HCT116 (cell line): ENCODE measurements around the gene TSPAN13. TPM values are rescaled to one million over a fixed set of nuclear protein-coding genes. Genes with fewer than 3 reads are reported as not detected.

Experiments
- ATAC-seq: fragments of 200-7000 bp; cut with Tn5 transposase; 2 replicates; pipeline ENCODE4 v1.9.1; 2020; ENCODE audit warnings: mild to moderate bottlenecking, moderate library complexity
- BruUV-seq: library from RNA; stranded (reverse); fragments of 400-500 nt; replicated peaks from 2 replicates; lab custom pipeline; 2021; lab: Mats Ljungman, UMichigan
- CTCF ChIA-PET: fragments of 300-600 bp; sonication (Branson Sonifier 250); formaldehyde crosslinking; loops from one replicate; lab custom pipeline; 2021; ENCODE audit warnings: antibody characterized with exemption; lab: Charles Lee
- POLR2A ChIA-PET: fragments of 300-600, 350-600 bp; sonication (Branson Sonifier 250); formaldehyde crosslinking; loops from one replicate; lab custom pipeline; 2021; ENCODE audit warnings: antibody characterized with exemption; lab: Charles Lee
- RAD21 ChIA-PET, 2 experiments: fragments of 300-600 bp; sonication (Branson Sonifier 250); formaldehyde crosslinking; loops; one replicate each; lab custom pipeline; 2023; ENCODE audit warnings: low total read pairs in 2 of 2; ENCODE audit not compliant: uncharacterized antibody in 2 of 2, unreplicated experiment in 2 of 2, low non-redundant PET in 1 of 2; lab: Charles Lee
- DNase-seq: peaks from one replicate; pipeline ENCODE4 v3.0.0-alpha.2; 2010; ENCODE audit warnings: low read depth, low spot score
- H2AFZ ChIP-seq: fragments of 200-600 bp; shearing (Covaris generic), sonication (generic); 2 replicates; pipeline ENCODE4 v1.6.1; 2017; ENCODE audit warnings: low read depth, mixed run types, mixed read lengths, antibody characterized with exemption, low read length; ENCODE audit not compliant: poor library complexity, severe bottlenecking
- H3K27ac ChIP-seq: 2 replicates; pipeline ENCODE4 v1.5.1; 2012; ENCODE audit warnings: low read depth, low read length
- H3K27me3 ChIP-seq: fragments of 200-600 bp; sonication (generic); 2 replicates; pipeline ENCODE4 v1.6.1; 2016; ENCODE audit warnings: mixed run types, low read length, mixed read lengths; ENCODE audit not compliant: insufficient read depth
- H3K36me3 ChIP-seq, 2 experiments: fragments of 200-500 bp in 1 of 2; fragments of 200-600 bp in 1 of 2; sonication (Bioruptor generic) in 1 of 2; sonication (generic) in 1 of 2; 2 replicates each; pipeline versions ENCODE4 v1.5.1 to v1.6.1; 2014 to 2016; ENCODE audit warnings: low read length in 2 of 2, inconsistent platforms in 1 of 2, mixed read lengths in 1 of 2, mixed run types in 1 of 2; ENCODE audit not compliant: insufficient read depth in 2 of 2, control insufficient read depth in 1 of 2
- H3K4me1 ChIP-seq, 2 experiments: fragments of 200-600 bp in 1 of 2; sonication (generic) in 1 of 2; 2 replicates each; pipeline versions ENCODE4 v1.5.1 to v1.6.1; 2012 to 2017; ENCODE audit warnings: low read length in 2 of 2, inconsistent platforms in 1 of 2, mild to moderate bottlenecking in 1 of 2, mixed read lengths in 1 of 2, mixed run types in 1 of 2, moderate library complexity in 1 of 2; ENCODE audit not compliant: insufficient read depth in 2 of 2, control insufficient read depth in 1 of 2
- H3K4me2 ChIP-seq: fragments of 200-600 bp; sonication (generic); 2 replicates; pipeline ENCODE4 v1.6.1; 2017; ENCODE audit warnings: mixed run types, low read length, mixed read lengths
- H3K4me3 ChIP-seq, 2 experiments: fragments of 200-600 bp in 1 of 2; sonication (generic) in 1 of 2; replicated peaks in 1 of 2; 2 replicates each; pipeline ENCODE4 v1.5.1; 2011 to 2016; ENCODE audit warnings: low read length in 2 of 2, control low read depth in 1 of 2, low read depth in 1 of 2, mild to moderate bottlenecking in 1 of 2, mixed read lengths in 1 of 2, mixed run types in 1 of 2
- H3K79me2 ChIP-seq: fragments of 200-600 bp; sonication (generic); 2 replicates; pipeline ENCODE4 v1.6.1; 2017; ENCODE audit warnings: mild to moderate bottlenecking, mixed run types, low read length, moderate library complexity, mixed read lengths; ENCODE audit not compliant: insufficient read depth
- H3K9ac ChIP-seq: fragments of 200-600 bp; sonication (generic); 2 replicates; pipeline ENCODE4 v1.6.1; 2016; ENCODE audit warnings: low read length, mixed read lengths
- H3K9me2 ChIP-seq: fragments of 200-600 bp; sonication (generic), shearing (Covaris generic); 2 replicates; pipeline ENCODE4 v1.6.1; 2017; ENCODE audit warnings: mixed run types, mild to moderate bottlenecking, moderate library complexity; ENCODE audit not compliant: insufficient read depth
- H3K9me3 ChIP-seq, 2 experiments: fragments of 200-500 bp in 1 of 2; fragments of 200-600 bp in 1 of 2; sonication (Bioruptor generic) in 1 of 2; sonication (generic) in 1 of 2; 2 replicates each; pipeline ENCODE4 v1.6.1; 2014 to 2017; ENCODE audit warnings: low read length in 2 of 2, mixed read lengths in 2 of 2, inconsistent platforms in 1 of 2, low read depth in 1 of 2, mild to moderate bottlenecking in 1 of 2, mixed run types in 1 of 2, moderate library complexity in 1 of 2; ENCODE audit not compliant: control insufficient read depth in 1 of 2, insufficient read depth in 1 of 2
- H4K20me1 ChIP-seq: fragments of 200-600 bp; sonication (generic), shearing (Covaris generic); 2 replicates; pipeline ENCODE4 v1.6.1; 2017; ENCODE audit warnings: mixed run types, mild to moderate bottlenecking, moderate library complexity; ENCODE audit not compliant: insufficient read depth
- ATF3 ChIP-seq: IDR thresholded peaks from 2 replicates; pipeline ENCODE4 v1.6.1; 2012
- CBX3 ChIP-seq: IDR thresholded peaks from 2 replicates; pipeline ENCODE4 v1.6.1; 2012; ENCODE audit warnings: low read depth
- CEBPB ChIP-seq: IDR thresholded peaks from 2 replicates; pipeline ENCODE4 v1.6.1; 2012; ENCODE audit warnings: low read depth
- CTCF ChIP-seq, 3 experiments: fragments of 200-600 bp in 1 of 3; sonication (generic) in 1 of 3; IDR thresholded peaks in 2 of 3; conservative IDR thresholded peaks in 1 of 3; 2 replicates each; pipeline ENCODE4 v1.5.1; 2012 to 2017; ENCODE audit warnings: low read depth in 2 of 3, low read length in 2 of 3, antibody characterized with exemption in 1 of 3, borderline replicate concordance in 1 of 3, control low read depth in 1 of 3, mild to moderate bottlenecking in 1 of 3, mixed read lengths in 1 of 3, mixed run types in 1 of 3, moderate library complexity in 1 of 3; ENCODE audit not compliant: insufficient read depth in 1 of 3
- EZH2 ChIP-seq: fragments of 200-600 bp; sonication (generic); IDR thresholded peaks from 2 replicates; pipeline ENCODE4 v1.6.1; 2017; ENCODE audit warnings: antibody characterized with exemption, mixed run types
- EZH2phosphoT487 ChIP-seq: fragments of 200-600 bp; IDR thresholded peaks from 2 replicates; pipeline ENCODE4 v1.6.1; 2018; ENCODE audit warnings: antibody characterized with exemption, borderline replicate concordance
- FOSL1 ChIP-seq: IDR thresholded peaks from 2 replicates; pipeline ENCODE4 v1.6.1; 2012; ENCODE audit warnings: low read depth
- JUND ChIP-seq: IDR thresholded peaks from 2 replicates; pipeline ENCODE4 v1.6.1; 2012
- MAX ChIP-seq: IDR thresholded peaks from 2 replicates; pipeline ENCODE4 v1.6.1; 2012
- REST ChIP-seq: IDR thresholded peaks from 2 replicates; pipeline ENCODE4 v1.6.1; 2012; ENCODE audit warnings: low read depth
- SIN3A ChIP-seq: IDR thresholded peaks from 2 replicates; pipeline ENCODE4 v1.6.1; 2012; ENCODE audit warnings: low read depth
- SP1 ChIP-seq: IDR thresholded peaks from 2 replicates; pipeline ENCODE4 v1.6.1; 2012; ENCODE audit warnings: low read depth
- SRF ChIP-seq: IDR thresholded peaks from 2 replicates; pipeline ENCODE4 v1.6.1; 2012; ENCODE audit warnings: low read depth
- YY1 ChIP-seq: IDR thresholded peaks from 2 replicates; pipeline ENCODE4 v1.6.1; 2011; ENCODE audit warnings: low read length, low read depth, moderate library complexity, mild to moderate bottlenecking; ENCODE audit not compliant: insufficient replicate concordance; ENCODE audit errors: extremely low read depth
- ZNF274 ChIP-seq: fragments of 200-500 bp; sonication (Bioruptor generic); IDR thresholded peaks from 2 replicates; pipeline ENCODE4 v1.6.1; 2014; ENCODE audit warnings: mild to moderate bottlenecking, low read depth, low read length, inconsistent platforms
- intact Hi-C: fragments of 100-400 bp; cut with micrococcal nuclease; formaldehyde crosslinking; loops from 2 replicates; pipeline ENCODE4 v1.10.0; 2022
- total RNA-seq: library from RNA; stranded (reverse); gene quantifications from one replicate; pipeline ENCODE4 v1.2.1, GENCODE V29; 2021; ENCODE audit not compliant: unreplicated experiment

TSPAN13 gene
- total RNA-seq, 1 experiment from 2014 or later, result 18.5 TPM

DNA sequence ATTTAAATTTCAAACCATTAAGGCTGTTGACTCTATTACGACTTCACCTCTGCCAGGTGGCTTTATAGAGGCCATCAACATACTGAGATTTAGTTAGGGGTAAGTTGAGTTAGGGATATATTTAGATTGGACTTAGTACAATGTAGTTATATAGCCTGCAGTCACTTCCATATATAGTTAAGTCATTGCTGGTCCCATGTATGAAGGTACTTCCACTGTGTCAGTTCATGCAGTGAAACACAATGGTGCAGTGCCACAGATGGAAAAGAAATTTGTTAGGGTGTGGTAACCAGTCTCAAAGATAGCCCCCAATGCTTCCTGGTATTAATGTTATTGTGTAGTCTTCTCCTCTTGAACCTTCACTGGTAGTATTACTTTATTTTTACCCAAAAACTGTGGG is 12.6 kb upstream of the TSPAN13 start:
- H2AFZ ChIP-seq, result no peak overlapping the region
- no peak overlapping the region for H3K27ac ChIP-seq
- H4K20me1 ChIP-seq, result no peaks in the 10 kb centered on the region
- ChIA-PET CTCF (no interaction called here), POLR2A (no interaction called here), RAD21 (no interaction called here)
- H3K4me1 ChIP-seq, result peaks cover 0 to 14% of the 10 kb centered on the region in 2 experiments; a peak in 2 of 4 replicates
- ATAC-seq (no peak), DNase-seq (no peak)
- H3K4me2 ChIP-seq, result no peak overlapping the region
- no peaks in the 10 kb centered on the region for H3K9me3 ChIP-seq
- no peak overlapping the region for H3K4me3 ChIP-seq
- no peaks in the 10 kb centered on the region for H3K27me3 ChIP-seq
- TF ChIP-seq FOSL1 (no peak), EZH2phosphoT487 (no peak), JUND (no peak), ZNF274 (no peak), ATF3 (no peak), SIN3A (no peak)
- intact Hi-C loops, result no loop called here
- H3K79me2 ChIP-seq, result no peaks in the 10 kb centered on the region
- H3K9me2 ChIP-seq, result no peaks in the 10 kb centered on the region
- H3K36me3 ChIP-seq, result no peaks in the 10 kb centered on the region
- H3K9ac ChIP-seq, result no peak overlapping the region
- no TSS peak for BruUV-seq

DNA sequence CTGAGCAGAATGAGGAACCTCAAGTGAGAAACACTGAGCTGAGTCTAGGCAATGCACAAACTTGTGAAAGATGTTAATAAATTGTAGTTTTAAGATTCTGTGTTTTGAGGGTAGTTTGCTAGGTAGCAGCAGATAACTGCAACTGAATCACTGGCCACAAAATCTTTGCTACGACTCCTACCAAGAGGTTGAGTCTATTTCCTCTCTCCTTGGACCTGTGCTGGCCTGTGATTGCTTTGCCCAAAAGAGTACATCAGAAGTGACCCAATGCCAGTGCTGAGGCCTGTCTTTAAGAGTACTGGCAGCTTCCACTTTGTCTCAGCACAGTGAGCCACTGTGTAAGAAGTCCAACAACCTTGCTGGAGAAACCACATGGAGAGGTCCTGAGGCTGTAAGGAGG is 11.9 kb upstream of the TSPAN13 start:
- no peak overlapping the region for H3K4me2 ChIP-seq
- ATAC-seq (no peak), DNase-seq (no peak)
- BruUV-seq, result no TSS peak
- no peaks in the 10 kb centered on the region for H3K9me2 ChIP-seq
- no peak overlapping the region for H3K9ac ChIP-seq
- no peaks in the 10 kb centered on the region for H4K20me1 ChIP-seq
- ChIA-PET RAD21 (no interaction called here), CTCF (no interaction called here), POLR2A (no interaction called here)
- H3K4me3 ChIP-seq, result no peak overlapping the region
- H3K79me2 ChIP-seq, result no peaks in the 10 kb centered on the region
- no peaks in the 10 kb centered on the region for H3K36me3 ChIP-seq
- no peak overlapping the region for H3K27ac ChIP-seq
- H3K9me3 ChIP-seq, result no peaks in the 10 kb centered on the region
- intact Hi-C loops, result loop anchor here (2.0 kb wide), 1 partner anchor 65 kb away; no protein-coding TSS in a partner anchor
- H3K27me3 ChIP-seq, result no peaks in the 10 kb centered on the region
- no peak overlapping the region for H2AFZ ChIP-seq
- peaks cover 0 to 14% of the 10 kb centered on the region in 2 experiments; a peak in 2 of 4 replicates for H3K4me1 ChIP-seq
- TF ChIP-seq ATF3, result no peak
- TF ChIP-seq REST, result no peak
- TF ChIP-seq CTCF (IDR thresholded peaks at IDR 0.05 in 2 of 3, conservative IDR thresholded peaks at IDR 0.05 in 1 of 3; ENCODE audit: borderline replicate concordance in 1 of 3, insufficient read depth in 1 of 3, low read depth in 2 of 3, low read length in 2 of 3), result no peak
- TF ChIP-seq YY1, result no peak
- no peak for TF ChIP-seq EZH2phosphoT487
- TF ChIP-seq SRF, result no peak
- no peak for TF ChIP-seq FOSL1
- TF ChIP-seq SP1, result no peak
- TF ChIP-seq CEBPB, result no peak
- no peak for TF ChIP-seq ZNF274
- no peak for TF ChIP-seq CBX3
- no peak for TF ChIP-seq MAX
- TF ChIP-seq JUND, result no peak
- TF ChIP-seq EZH2, result no peak
